ENCODE data around the gene CLEC4G. TPM values are rescaled to one million over a fixed set of nuclear protein-coding genes. Genes with fewer than 3 reads are reported as not detected.
A peak's percentile ranks its signal among the peaks of the same experiment; 100 is the strongest.
"Not testable (repeated sequence)": the region's sequence is repeated elsewhere in the genome, so short reads cannot be mapped to it uniquely, and the experiment has no call there.

CLEC4G gene
- total RNA-seq, 1 experiment from 2014 or later = 0.55 TPM

GRCh38 chr19:7748756-7749155, 16.8 kb upstream of the CLEC4G start:
- H3K27ac Mint-ChIP-seq = peak overlapping the region; percentile 57; the same call in 1 of the 2 replicates
- H3K4me1 Mint-ChIP-seq = peaks cover 20% of the 10 kb centered on the region
- TF ChIP-seq ZNF219 (CRISPR knock-in tag; IDR thresholded peaks at IDR 0.05; ENCODE audit: borderline replicate concordance) = no peak
- 0 out of 2 replicates have a peak, but pooled peaks have one; percentile 35 for TF ChIP-seq SP1 (CRISPR knock-in tag; conservative IDR thresholded peaks at IDR 0.05)
- H3K27me3 Mint-ChIP-seq (ENCODE audit: low read depth) = peaks cover 4% of the 10 kb centered on the region; the same call in 1 of the 2 replicates
- H3K4me3 Mint-ChIP-seq = no peak overlapping the region
- POLR2A ChIA-PET = no interaction called here
- peak; percentile 99 for ATAC-seq
- peaks cover 29% of the 10 kb centered on the region for H3K9me3 Mint-ChIP-seq
- H3K36me3 Mint-ChIP-seq = peaks cover 6% of the 10 kb centered on the region
- DNase-seq (ENCODE audit: low spot score) = peak; percentile 62
- CTCF ChIA-PET = interaction anchor here (1.0 to 1.1 kb wide), 4 partner anchors 10 to 180 kb away, joined by 3 to 10 read pairs (median 4); no protein-coding TSS in a partner anchor

DNA sequence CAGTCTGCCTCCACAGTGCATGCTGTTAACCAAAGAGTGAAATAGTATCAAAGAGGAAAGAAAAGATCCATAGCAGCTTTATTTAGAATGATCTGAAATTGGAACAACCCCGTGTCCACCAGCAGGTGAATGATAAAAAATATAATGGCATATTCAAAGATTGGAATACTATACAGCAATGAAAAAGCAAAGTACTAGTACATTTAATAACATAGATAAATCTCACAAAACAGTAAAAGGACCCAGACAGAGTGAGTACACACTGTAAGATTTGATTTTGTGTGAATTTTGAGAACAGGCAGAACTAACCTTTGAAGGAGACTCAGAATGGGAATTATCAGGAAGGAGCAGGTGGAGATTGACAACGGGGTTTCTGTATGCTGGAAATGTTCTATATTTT, 16.3 kb upstream of the CLEC4G start:
- Mint-ChIP-seq H3K4me1 (peaks cover 20% of the 10 kb centered on the region), H3K27ac (peak overlapping the region; percentile 67), H3K4me3 (no peak overlapping the region), H3K9me3 (peaks cover 25% of the 10 kb centered on the region), H3K27me3 (ENCODE audit: low read depth) (peaks cover 4% of the 10 kb centered on the region; the same call in 1 of the 2 replicates), H3K36me3 (peaks cover 6% of the 10 kb centered on the region)
- no peak for ATAC-seq
- ChIA-PET CTCF (interaction anchor here (1.7 kb wide), 1 partner anchor 67 kb away, joined by 7 read pairs; the partner anchor contains the start of gene TRAPPC5), POLR2A (no interaction called here)
- DNase-seq (ENCODE audit: low spot score) = no peak
- TF ChIP-seq STAT6 (CRISPR knock-in tag; conservative IDR thresholded peaks at IDR 0.05; ENCODE audit: low read depth) (no peak), GTF2I (CRISPR knock-in tag; conservative IDR thresholded peaks at IDR 0.05) (0 out of 2 replicates have a peak, but pooled peaks have one; percentile 50)

DNA sequence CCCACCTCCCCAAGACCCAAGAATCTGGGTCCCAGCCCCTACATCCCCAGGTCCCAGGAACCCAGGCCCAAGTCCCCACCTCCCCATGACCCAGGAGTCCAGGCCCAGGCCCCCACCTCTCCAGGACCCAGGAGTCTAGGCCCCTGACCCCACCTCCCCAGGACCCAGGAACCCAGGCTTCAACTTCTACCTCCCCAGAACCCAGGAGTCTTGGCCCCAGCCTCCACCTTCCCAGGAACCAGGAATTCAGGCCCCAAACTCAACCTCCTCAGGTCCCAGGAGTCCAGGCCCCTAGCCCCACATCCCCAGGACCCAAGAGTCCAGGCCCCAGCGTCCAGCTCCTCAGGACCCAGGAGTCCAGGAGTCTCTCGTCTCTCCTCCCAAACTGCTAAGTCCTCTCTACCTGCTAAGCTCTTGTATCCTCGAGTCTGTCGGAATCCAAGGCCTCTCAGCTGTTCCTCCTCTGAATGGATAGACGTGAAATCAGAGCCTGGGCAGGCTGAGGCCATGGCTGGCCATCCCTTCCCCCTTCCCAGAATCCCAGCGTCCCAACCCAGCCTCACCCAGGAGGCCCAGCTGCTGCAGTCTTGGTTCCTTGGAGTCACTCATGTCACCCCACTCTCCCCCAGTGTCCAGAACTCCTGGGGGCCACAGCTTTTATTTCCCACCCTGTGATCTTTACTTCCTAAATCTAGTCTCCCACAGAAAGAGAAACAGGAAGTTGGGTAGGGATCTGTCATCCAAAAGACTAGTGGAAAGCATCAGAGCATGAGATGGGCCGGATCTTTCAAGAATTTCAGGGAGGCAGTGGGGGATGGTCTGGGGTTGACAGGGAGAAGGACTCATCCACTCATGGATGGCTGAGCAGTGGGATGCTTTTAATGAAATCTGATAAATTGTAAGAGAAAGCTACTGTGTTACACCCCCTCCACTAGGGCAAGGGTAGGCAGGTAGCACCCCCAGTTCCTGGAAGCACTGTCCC, 15.3 kb upstream of the CLEC4G start, which contains the start of gene CD209:
TSS of gene CD209 (minus strand) at position 632 of the 982 bp plus-strand sequence. CDS start at position 609, 23 bp downstream.
- CTCF ChIA-PET = interaction anchor here (1.4 to 1.7 kb wide), 2 partner anchors 52 to 66 kb away, joined by 5 to 7 read pairs; partner anchors contain the start of gene TRAPPC5
- H3K27ac Mint-ChIP-seq = peak within 1 kb of the TSS; percentile 79

DNA sequence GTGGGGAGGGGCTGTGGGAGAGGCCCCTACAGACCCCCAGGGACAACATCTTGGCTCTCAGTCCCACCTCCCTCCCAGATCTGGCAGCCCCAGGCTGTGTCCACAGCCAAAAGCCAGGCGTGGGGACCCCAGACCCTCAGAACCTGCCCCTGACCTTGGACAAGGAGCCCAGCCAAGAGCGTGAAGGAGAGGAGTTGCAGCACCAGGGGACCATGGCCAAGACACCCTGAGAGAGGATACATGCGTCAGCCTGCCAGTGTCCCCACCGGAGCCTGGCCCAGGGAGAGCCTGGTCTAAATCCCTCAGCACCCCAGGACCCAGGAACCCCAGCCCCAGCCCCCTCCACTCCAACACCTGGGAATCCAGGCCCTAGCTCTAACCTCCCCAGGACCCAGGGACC, 14.4 kb upstream of the CLEC4G start:
- H3K27ac Mint-ChIP-seq; CTCF ChIA-PET; DNase-seq (ENCODE audit: low spot score); ATAC-seq; H3K4me3 Mint-ChIP-seq; POLR2A ChIA-PET; H3K27me3 Mint-ChIP-seq (ENCODE audit: low read depth); H3K36me3 Mint-ChIP-seq: not testable (repeated sequence)
- Mint-ChIP-seq H3K4me1 (peaks cover 20% of the 10 kb centered on the region), H3K9me3 (peaks cover 18% of the 10 kb centered on the region)

More for the DNA sequence above, 15.3 kb upstream of the CLEC4G start, which contains the start of gene CD209:
- peaks cover 20% of the 10 kb centered on the region for H3K9me3 Mint-ChIP-seq
- POLR2A ChIA-PET = interaction anchor here (0.5 kb wide), 1 partner anchor 199 kb away, joined by 3 read pairs; no protein-coding TSS in a partner anchor
- peaks cover 6% of the 10 kb centered on the region for H3K36me3 Mint-ChIP-seq
- ATAC-seq = no peak
- H3K4me1 Mint-ChIP-seq = peaks cover 20% of the 10 kb centered on the region
- DNase-seq (ENCODE audit: low spot score) = no peak
- TF ChIP-seq HMGA2 (CRISPR knock-in tag; IDR thresholded peaks at IDR 0.05) (no peak), ATF2 (CRISPR knock-in tag; IDR thresholded peaks at IDR 0.05; ENCODE audit: borderline replicate concordance, low read depth) (no peak)
- H3K4me3 Mint-ChIP-seq = no peak within 1 kb of the TSS
- H3K27me3 Mint-ChIP-seq (ENCODE audit: low read depth) = peaks cover 4% of the 10 kb centered on the region; the same call in 1 of the 2 replicates

- Mint-ChIP-seq H3K4me1 (peaks cover 20% of the 10 kb centered on the region), H3K27ac (no peak overlapping the region), H3K9me3 (peaks cover 8% of the 10 kb centered on the region), H3K4me3 (no peak overlapping the region), H3K27me3 (ENCODE audit: low read depth) (peaks cover 9% of the 10 kb centered on the region), H3K36me3 (peaks cover 1% of the 10 kb centered on the region)
- ATAC-seq (no peak), DNase-seq (ENCODE audit: low spot score) (no peak)
- POLR2A ChIA-PET = no interaction called here
- CTCF ChIA-PET = no interaction called here
- TF ChIP-seq, protein P1, sequence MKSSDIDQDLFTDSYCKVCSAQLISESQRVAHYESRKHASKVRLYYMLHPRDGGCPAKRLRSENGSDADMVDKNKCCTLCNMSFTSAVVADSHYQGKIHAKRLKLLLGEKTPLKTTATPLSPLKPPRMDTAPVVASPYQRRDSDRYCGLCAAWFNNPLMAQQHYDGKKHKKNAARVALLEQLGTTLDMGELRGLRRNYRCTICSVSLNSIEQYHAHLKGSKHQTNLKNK (CRISPR knock-in tag; IDR thresholded peaks at IDR 0.05) = no peak
- TF ChIP-seq, protein P2, sequence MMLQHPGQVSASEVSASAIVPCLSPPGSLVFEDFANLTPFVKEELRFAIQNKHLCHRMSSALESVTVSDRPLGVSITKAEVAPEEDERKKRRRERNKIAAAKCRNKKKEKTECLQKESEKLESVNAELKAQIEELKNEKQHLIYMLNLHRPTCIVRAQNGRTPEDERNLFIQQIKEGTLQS (CRISPR knock-in tag; conservative IDR thresholded peaks at IDR 0.05) = no peak
- no peak for TF ChIP-seq PRDM15 (CRISPR knock-in tag; IDR thresholded peaks at IDR 0.05)
These were observed 13.2 kb upstream of the CLEC4G start for GRCh38 chr19:7744871-7745650.
